KMS-11 (cell line): ENCODE data around the gene CCAR1.
"Not testable (repeated sequence)": the region's sequence is repeated elsewhere in the genome, so short reads cannot be mapped to it uniquely, and the experiment has no call there.

ENCODE experiments used
- H2AFZ ChIP-seq: fragments of 200-600 bp; sonication (generic); 2 replicates; pipeline ENCODE4 v1.6.1; 2016; ENCODE audit warnings: antibody characterized with exemption, mixed run types, low read depth
- H3K27ac ChIP-seq: fragments of 200-600 bp; sonication (generic); 2 replicates; pipeline ENCODE4 v1.6.1; 2016; ENCODE audit warnings: mild to moderate bottlenecking, mixed run types
- H3K27me3 ChIP-seq: fragments of 200-600 bp; sonication (generic); 2 replicates; pipeline ENCODE4 v1.6.1; 2017; ENCODE audit warnings: mild to moderate bottlenecking, low read depth, mixed run types, moderate library complexity; ENCODE audit not compliant: insufficient read depth
- H3K36me3 ChIP-seq: fragments of 200-600 bp; sonication (generic); 2 replicates; pipeline ENCODE4 v1.6.1; 2017; ENCODE audit warnings: mild to moderate bottlenecking, mixed run types; ENCODE audit not compliant: insufficient read depth
- H3K4me1 ChIP-seq: fragments of 200-600 bp; sonication (generic); 2 replicates; pipeline ENCODE4 v1.6.1; 2016; ENCODE audit warnings: mild to moderate bottlenecking, low read depth, mixed run types; ENCODE audit not compliant: poor library complexity, severe bottlenecking
- H3K4me2 ChIP-seq: fragments of 200-600 bp; sonication (generic); 2 replicates; pipeline ENCODE4 v1.7.0; 2016; ENCODE audit warnings: mild to moderate bottlenecking, mixed run types
- H3K4me3 ChIP-seq: fragments of 200-600 bp; sonication (generic); IDR thresholded peaks from 2 replicates; pipeline ENCODE4 v1.6.1; 2017; ENCODE audit warnings: low read depth, low read length, mixed read lengths; ENCODE audit not compliant: insufficient read depth
- H3K79me2 ChIP-seq: fragments of 200-600 bp; sonication (generic); 2 replicates; pipeline ENCODE4 v1.6.1; 2016; ENCODE audit warnings: low read depth, mixed run types; ENCODE audit not compliant: insufficient read depth
- H3K9ac ChIP-seq: fragments of 200-600 bp; sonication (generic); 2 replicates; pipeline ENCODE4 v1.6.1; 2016; ENCODE audit warnings: mild to moderate bottlenecking, mixed run types
- H4K20me1 ChIP-seq: fragments of 200-600 bp; sonication (generic); 2 replicates; pipeline ENCODE4 v1.6.1; 2016; ENCODE audit warnings: mild to moderate bottlenecking, mixed run types; ENCODE audit not compliant: insufficient read depth
- CTCF ChIP-seq: fragments of 200-600 bp; sonication (generic); conservative IDR thresholded peaks from 2 replicates; pipeline ENCODE4 v1.6.1; 2017; ENCODE audit warnings: low read depth, mild to moderate bottlenecking, antibody characterized with exemption, low read length, moderate library complexity, mixed read lengths

Gene CCAR1

DNA sequence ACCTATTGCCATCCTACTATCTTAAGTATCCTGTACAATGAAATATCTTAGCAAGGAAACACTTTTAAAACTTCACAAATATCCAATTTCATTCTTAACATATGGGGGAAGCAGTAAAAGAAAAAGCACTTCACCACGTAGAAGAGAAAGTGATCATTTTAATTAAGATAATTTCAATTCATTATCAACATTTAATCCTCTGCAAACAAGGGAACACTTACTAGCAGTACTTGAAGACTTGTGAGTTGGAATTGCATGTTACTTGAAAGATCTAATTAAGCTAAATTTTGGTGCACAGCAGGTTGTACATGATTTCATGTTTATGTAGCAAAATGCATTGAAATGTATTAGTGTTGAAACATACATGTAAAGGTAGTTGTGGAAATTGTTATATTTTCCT lies 20.8 kb upstream of the CCAR1 start:
- H3K27me3 ChIP-seq: no peaks in the 10 kb centered on the region
- TF ChIP-seq CTCF: no peak
- no peaks in the 10 kb centered on the region for H3K36me3 ChIP-seq
- H3K27ac ChIP-seq: no peak overlapping the region
- H3K79me2 ChIP-seq: no peaks in the 10 kb centered on the region
- no peak overlapping the region for H2AFZ ChIP-seq
- no peak overlapping the region for H3K4me2 ChIP-seq
- no peaks in the 10 kb centered on the region for H3K4me1 ChIP-seq
- H3K4me3 ChIP-seq: no peak overlapping the region
- H3K9ac ChIP-seq: no peak overlapping the region
- no peaks in the 10 kb centered on the region for H4K20me1 ChIP-seq

- Histone ChIP-seq H3K4me3 (no peak overlapping the region), H3K27me3 (no peaks in the 10 kb centered on the region), H3K27ac (no peak overlapping the region), H3K9ac (no peak overlapping the region), H3K79me2 (no peaks in the 10 kb centered on the region), H2AFZ (no peak overlapping the region), H3K36me3 (no peaks in the 10 kb centered on the region), H3K4me1 (no peaks in the 10 kb centered on the region), H4K20me1 (no peaks in the 10 kb centered on the region), H3K4me2 (no peak overlapping the region)
- no peak for TF ChIP-seq CTCF
Measured at GRCh38 chr10:68705548-68705947, 15.5 kb upstream of the CCAR1 start.

DNA sequence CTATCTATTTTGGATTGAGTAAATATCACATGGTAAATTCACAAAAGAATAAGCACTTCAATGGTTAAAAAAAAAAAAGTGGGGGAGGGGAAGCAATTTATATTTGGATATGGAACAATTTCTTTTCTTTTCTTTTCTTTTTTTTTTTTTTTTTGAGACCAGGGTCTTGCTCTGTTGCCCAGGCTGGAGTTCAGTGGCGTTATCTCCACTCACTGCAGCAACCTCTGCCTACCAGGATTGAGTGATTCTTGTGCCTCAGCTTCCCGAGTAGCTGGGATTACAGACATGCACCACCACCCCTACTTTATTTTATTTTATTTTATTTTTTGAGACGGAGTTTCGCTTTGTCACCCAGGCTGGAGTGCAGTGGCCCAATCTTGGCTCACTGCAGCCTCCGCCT lies 12.1 kb upstream of the CCAR1 start:
- not testable (repeated sequence) for H3K4me2 ChIP-seq, H3K79me2 ChIP-seq, H3K36me3 ChIP-seq, H2AFZ ChIP-seq, H4K20me1 ChIP-seq, H3K4me3 ChIP-seq, H3K9ac ChIP-seq, H3K27me3 ChIP-seq, H3K4me1 ChIP-seq, H3K27ac ChIP-seq

- not testable (repeated sequence) for H3K4me1 ChIP-seq, H2AFZ ChIP-seq, H3K27ac ChIP-seq, H3K79me2 ChIP-seq, H3K4me2 ChIP-seq, H3K36me3 ChIP-seq, H4K20me1 ChIP-seq, H3K4me3 ChIP-seq, H3K9ac ChIP-seq, H3K27me3 ChIP-seq
Measured at GRCh38 chr10:68713065-68713464, 8.0 kb upstream of the CCAR1 start.

DNA sequence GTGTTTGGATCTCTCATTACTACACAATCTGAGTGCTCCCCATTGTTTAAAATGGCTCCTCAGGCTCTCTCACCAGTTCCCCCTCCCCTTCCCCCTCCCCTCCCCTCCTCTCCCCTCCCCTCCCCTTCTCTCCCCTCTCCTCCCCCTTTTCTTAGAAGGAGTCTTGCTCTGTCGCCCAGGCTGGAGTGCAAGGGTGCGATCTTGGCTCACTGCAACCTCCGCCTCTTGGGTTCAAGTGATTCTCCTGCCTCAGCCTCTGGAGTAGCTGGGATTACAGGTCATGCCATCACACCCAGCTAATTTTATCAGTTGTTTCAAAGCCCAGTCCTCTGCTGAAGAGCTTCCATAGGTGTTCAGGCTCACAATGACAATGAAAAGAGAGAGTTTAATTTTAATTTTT lies 3.6 kb upstream of the CCAR1 start:
- Histone ChIP-seq H3K79me2 (peaks cover 14% of the 10 kb centered on the region), H3K27ac (no peak overlapping the region), H3K9ac (no peak overlapping the region), H2AFZ (no peak overlapping the region), H3K27me3 (no peaks in the 10 kb centered on the region), H3K36me3 (no peaks in the 10 kb centered on the region), H4K20me1 (no peaks in the 10 kb centered on the region), H3K4me3 (no peak overlapping the region), H3K4me1 (peaks cover 3% of the 10 kb centered on the region), H3K4me2 (no peak overlapping the region)
- TF ChIP-seq CTCF: no peak
